Measurements from ENCODE around the gene OTX1.
"Not testable (repeated sequence)": the region's sequence is repeated elsewhere in the genome, so short reads cannot be mapped to it uniquely, and the experiment has no call there.

Gene OTX1

DNA sequence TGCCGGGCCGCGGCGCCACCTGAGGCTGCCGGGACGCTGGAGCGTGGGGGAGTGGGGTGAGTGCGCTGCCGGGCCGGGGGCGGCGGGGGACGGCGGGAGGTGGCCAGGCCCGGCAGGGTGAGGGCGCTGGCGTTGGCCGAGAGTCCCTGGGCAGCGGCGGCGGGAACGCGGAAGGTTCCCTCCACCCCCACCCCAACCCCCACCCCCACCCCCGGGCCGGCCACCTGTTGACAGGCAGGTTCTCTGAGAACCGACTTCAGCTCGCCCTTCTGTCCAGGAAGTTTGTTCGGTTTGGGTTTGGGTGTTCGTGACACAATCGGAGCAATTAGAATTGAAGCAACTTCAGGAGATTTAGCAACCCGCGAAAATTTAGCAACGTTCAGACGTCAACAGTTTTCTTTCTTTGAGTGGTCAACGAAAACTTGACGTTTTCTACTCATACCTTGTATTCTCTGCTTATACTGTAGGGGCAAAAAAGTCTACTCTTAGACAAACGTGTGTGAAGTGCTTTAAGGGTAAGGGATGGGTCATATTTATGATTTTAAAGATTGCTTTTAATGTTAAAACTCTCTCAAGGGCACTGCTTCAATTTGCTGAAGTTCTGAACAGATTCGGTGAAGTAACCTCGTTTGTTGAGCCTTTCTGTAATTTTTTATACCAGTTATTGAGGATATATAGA, 9.3 kb downstream of the OTX1 start:
- no peak for DNase-seq

- DNase-seq, result no peak
These were observed 9.9 kb downstream of the OTX1 start for GRCh38 chr2:63060472-63060991.

DNA sequence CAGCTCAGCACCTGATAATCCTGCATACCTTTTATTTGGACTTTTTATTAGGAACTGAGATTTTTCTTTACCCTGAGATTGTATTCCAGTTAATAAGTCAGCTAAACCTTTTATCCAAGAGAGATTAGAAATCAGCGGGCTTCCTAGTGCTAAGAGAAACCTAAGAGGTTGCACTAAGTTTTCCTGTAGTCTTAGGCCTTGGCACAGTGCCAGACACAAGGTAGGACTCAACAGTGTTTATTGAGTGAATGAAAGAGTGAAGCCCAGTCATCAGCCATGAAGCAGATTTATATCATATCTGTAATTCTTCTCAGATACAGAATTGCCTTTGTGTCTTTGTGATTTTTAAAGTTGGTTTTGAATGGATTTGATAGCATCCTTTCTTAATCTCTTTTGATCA, 13.6 kb downstream of the OTX1 start:
- no peak for DNase-seq

DNA sequence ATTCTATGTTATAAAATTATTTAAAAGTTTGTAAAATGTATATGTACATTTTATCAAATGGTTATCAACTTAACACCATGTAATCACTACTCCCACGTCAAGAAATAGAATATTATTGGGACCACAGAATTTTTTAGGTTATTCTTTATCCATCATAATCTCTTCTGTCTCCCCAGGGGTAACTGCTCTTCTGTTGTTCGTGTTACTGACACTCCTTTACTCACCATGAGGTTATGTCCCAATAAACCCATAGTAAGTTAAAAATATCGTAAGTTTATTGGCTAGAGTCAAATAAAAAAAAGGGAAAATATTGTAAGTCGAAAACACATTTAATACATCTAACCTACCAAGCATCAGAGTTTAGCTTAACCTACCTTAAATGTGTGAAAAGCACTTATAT, 14.0 kb downstream of the OTX1 start:
- no peak for DNase-seq

DNA sequence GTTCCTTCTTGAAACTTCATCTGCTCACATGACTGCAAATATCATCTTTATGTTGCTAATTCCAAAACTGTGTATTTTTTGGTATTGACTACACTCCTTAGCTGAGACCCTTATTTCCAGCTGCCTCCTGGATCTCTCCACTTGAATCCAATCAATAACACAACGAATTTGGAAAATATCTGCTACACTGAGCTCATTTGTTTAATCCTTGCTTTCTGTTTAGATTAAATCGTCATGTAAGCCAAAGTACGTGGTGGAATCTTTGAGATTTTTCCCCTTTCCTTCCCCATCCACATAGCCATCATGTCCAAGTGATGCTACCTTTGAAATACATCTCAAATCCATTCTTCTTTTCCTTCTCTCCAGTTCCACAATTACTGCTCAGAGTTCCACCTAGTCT, 15.6 kb downstream of the OTX1 start:
- no peak for DNase-seq

GRCh38 chr2:63066838-63067237, 16.2 kb downstream of the OTX1 start:
- no peak for DNase-seq

DNA sequence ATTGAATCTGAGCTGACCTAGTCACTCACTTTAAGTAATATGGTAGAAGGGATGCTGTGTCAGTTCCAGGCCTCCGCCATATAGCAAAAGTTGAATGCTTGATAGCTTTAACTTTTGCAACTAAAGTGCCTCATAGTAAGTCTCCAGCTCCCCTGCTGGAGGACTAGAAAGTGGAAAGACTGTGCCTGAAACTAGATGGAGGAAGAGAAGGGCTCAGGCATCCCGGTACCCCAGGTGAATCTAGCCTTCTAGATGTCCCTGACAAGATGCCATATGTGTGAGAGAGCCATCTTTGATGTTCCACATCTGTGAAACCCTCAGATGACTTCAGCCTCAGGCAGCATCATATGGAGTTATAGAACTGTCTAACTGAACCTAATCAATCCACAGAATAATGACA, 21.0 kb downstream of the OTX1 start:
- DNase-seq, result no peak

DNA sequence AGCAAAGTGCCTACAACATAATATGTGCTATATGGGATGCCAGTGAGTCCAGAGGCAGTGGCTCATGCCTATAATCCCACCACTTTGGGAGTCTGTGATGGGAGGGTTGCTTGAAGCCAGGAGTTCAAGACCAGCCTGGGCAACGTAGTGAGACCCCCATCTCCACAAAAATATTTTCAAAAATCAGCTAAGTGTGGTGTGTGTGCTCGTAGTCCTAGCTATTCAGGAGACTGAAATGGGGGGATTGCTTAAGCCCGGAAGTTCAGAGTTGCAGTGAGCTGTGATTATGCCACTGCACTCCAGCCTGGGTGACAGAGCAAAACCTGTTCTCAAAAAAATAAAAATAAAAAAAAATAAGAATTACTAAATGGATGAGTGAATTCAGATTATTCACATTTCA, 23.4 kb downstream of the OTX1 start:
- DNase-seq, result no peak

- not testable (repeated sequence) for DNase-seq
These were observed 23.8 kb downstream of the OTX1 start for GRCh38 chr2:63074399-63074798.

GRCh38 chr2:63078852-63079606, 28.4 kb downstream of the OTX1 start:
- no peak for DNase-seq

DNA sequence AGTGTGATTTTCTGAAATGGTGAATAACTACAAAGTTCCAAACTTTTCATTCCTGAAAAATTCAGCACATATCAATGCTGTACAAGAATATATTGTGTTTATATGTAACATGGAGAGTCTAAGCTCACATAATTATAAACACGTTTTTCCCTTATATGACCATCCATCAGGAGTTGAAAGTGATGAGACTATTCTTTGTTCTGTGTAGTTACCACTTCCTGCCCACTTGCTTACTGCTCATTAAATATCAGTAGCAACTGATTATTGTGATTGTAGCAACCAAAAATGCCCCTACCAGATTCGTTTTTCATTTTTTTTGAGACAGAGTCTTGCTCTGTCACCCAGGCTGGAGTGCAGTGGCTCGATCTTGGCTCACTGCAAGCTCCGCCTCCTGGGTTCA, 30.8 kb downstream of the OTX1 start:
- DNase-seq, result no peak

DNA sequence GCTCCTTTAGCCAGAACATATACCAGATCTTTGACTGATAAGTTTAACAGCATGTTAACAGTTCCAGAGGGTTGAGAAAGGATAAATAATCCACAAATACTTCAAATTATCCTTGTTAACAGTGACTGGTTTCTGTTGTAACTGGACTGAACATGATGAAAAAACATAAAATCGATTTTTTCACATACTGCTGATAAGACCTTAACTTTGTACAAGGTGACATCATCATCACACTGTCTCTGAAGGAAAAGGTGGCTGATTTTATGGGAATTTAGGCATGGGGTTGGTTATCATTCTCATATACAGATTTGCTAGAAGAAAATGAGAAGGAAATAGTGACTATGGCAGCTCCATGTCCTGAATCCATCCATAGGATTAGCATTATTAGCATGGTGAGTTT, 36.1 kb downstream of the OTX1 start:
- no peak for DNase-seq

DNA sequence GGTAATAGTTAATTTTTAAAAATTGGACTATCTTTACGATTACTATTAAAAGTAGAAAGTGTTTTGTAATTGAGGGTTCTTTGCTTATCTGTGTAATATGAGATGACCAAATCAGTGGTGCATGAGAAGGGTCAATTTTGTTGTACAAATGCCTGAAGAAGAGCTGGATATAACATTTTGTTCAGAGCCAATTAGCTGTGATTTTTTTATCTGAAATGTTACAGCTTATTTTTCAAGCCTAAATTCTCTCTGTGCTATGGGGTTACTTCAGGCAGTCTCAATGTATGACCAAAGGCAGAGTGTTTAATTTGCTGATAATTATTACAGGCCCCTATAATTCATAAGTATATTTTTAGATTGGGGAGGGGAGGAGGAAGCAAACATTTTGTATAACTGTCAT, 41.8 kb downstream of the OTX1 start:
- no peak for DNase-seq

DNA sequence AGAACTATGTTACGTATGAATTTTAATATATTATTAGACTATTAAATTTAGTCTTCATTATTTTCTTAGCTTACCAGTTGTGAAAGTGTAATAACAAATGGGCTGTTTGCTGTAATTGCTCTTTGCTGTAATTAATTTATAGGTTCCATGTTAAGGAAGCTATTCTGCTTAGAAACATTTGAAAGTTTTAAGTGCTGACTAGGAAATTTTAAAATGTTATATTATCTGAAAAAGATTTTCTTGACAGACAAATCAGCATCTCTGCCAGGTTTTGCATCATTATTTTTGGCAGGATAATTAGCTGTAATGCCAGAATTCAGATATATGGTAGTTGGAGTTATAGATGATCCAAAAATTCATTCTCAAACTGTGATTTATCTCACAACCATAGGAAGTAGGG, 42.2 kb downstream of the OTX1 start:
- DNase-seq, result no peak

- no peak for DNase-seq
These were observed 42.9 kb downstream of the OTX1 start for GRCh38 chr2:63093502-63093901.

GRCh38 chr2:63096491-63096890, 45.9 kb downstream of the OTX1 start:
- no peak for DNase-seq

GRCh38 chr2:63099032-63099431, 48.4 kb downstream of the OTX1 start:
- DNase-seq, result no peak

GRCh38 chr2:63101954-63102353, 51.3 kb downstream of the OTX1 start:
- no peak for DNase-seq

- no peak for DNase-seq
These were observed 53.9 kb downstream of the OTX1 start for GRCh38 chr2:63104482-63104881.
